Hepatocyte (in vitro differentiated cells): ENCODE results near the gene ADAMTS2. TPM values are rescaled to one million over a fixed set of nuclear protein-coding genes. Genes with fewer than 3 reads are reported as not detected.

Experiments used
- DNase-seq: peaks from one replicate; pipeline ENCODE4 v3.0.0-alpha.2; 2016; ENCODE audit warnings: low spot score
- H2AFZ ChIP-seq: fragments of 200-600 bp; sonication (generic); 2 replicates; pipeline ENCODE4 v1.6.0; 2016; ENCODE audit warnings: antibody characterized with exemption, mild to moderate bottlenecking
- H3K27ac ChIP-seq: fragments of 200-600 bp; sonication (generic); 2 replicates; pipeline ENCODE4 v1.5.1; 2016; ENCODE audit warnings: mild to moderate bottlenecking
- H3K27me3 ChIP-seq: fragments of 200-600 bp; sonication (generic); 2 replicates; pipeline ENCODE4 v1.6.1; 2016
- H3K36me3 ChIP-seq: fragments of 200-600 bp; sonication (generic); replicated peaks from 2 replicates; pipeline ENCODE4 v1.5.1; 2016; ENCODE audit warnings: low read depth; ENCODE audit not compliant: insufficient read depth
- H3K4me1 ChIP-seq: fragments of 200-600 bp; sonication (generic); 2 replicates; pipeline ENCODE4 v1.5.1; 2016; ENCODE audit warnings: mild to moderate bottlenecking, moderate library complexity; ENCODE audit not compliant: insufficient read depth
- H3K4me2 ChIP-seq: fragments of 200-600 bp; sonication (generic); 2 replicates; pipeline ENCODE4 v1.6.0; 2016
- H3K4me3 ChIP-seq: fragments of 200-600 bp; sonication (generic); 2 replicates; pipeline ENCODE4 v1.5.1; 2016; ENCODE audit warnings: mild to moderate bottlenecking
- H3K79me2 ChIP-seq: fragments of 200-600 bp; sonication (generic); 2 replicates; pipeline ENCODE4 v1.6.0; 2017; ENCODE audit warnings: mild to moderate bottlenecking
- H3K9me2 ChIP-seq: fragments of 200-600 bp; sonication (generic); replicated peaks from 2 replicates; pipeline ENCODE4 v1.6.0; 2017; ENCODE audit warnings: mild to moderate bottlenecking; ENCODE audit not compliant: insufficient read depth
- H3K9me3 ChIP-seq: fragments of 200-600 bp; sonication (generic); 2 replicates; pipeline ENCODE4 v1.5.1; 2016; ENCODE audit warnings: low read depth, mild to moderate bottlenecking
- H4K20me1 ChIP-seq: fragments of 200-600 bp; sonication (generic); 2 replicates; pipeline ENCODE4 v1.6.0; 2016; ENCODE audit warnings: mild to moderate bottlenecking; ENCODE audit not compliant: insufficient read depth, poor library complexity, severe bottlenecking
- EZH2 ChIP-seq: fragments of 200-600 bp; sonication (generic); IDR thresholded peaks from 2 replicates; pipeline ENCODE4 v1.6.1; 2016; ENCODE audit warnings: antibody characterized with exemption, mild to moderate bottlenecking, borderline replicate concordance
- EZH2phosphoT487 ChIP-seq: fragments of 200-600 bp; sonication (generic); IDR thresholded peaks from one replicate; pipeline ENCODE4 v1.6.1; 2018; ENCODE audit warnings: antibody characterized with exemption, mild to moderate bottlenecking, low read depth, moderate library complexity; ENCODE audit not compliant: unreplicated experiment, severe bottlenecking
- WGBS: methylation state at CpG from one replicate; pipeline ENCODE4 v1.1.6; 2016; ENCODE audit warnings: low lambda C conversion rate; ENCODE audit errors: missing lambda C conversion rate; 5-methylcytosine and 5-hydroxymethylcytosine counted together
- polyA plus RNA-seq: library from polyadenylated mRNA; unstranded; fragments of >200 nt; fragmentation: Nextera tagmentation; extraction: Ambion mirVana; gene quantifications from 2 replicates; pipeline ENCODE4 v1.2.1, GENCODE V29; 2016
- total RNA-seq: library from RNA; depleted of rRNA; stranded (reverse); fragments of >200 nt; gene quantifications from 2 replicates; pipeline ENCODE4 v1.2.3, GENCODE V29; 2014
- TF ChIP-seq, protein P1 (sequence below): fragments of 200-600 bp; sonication (generic); IDR thresholded peaks from 2 replicates; pipeline ENCODE4 v1.5.1; 2016; ENCODE audit warnings: antibody characterized with exemption, mild to moderate bottlenecking; ENCODE audit not compliant: poor library complexity

The ADAMTS2 gene
- total and polyA plus RNA-seq, 2 experiments from 2014 or later, result 55.4 to 78.8 TPM

DNA sequence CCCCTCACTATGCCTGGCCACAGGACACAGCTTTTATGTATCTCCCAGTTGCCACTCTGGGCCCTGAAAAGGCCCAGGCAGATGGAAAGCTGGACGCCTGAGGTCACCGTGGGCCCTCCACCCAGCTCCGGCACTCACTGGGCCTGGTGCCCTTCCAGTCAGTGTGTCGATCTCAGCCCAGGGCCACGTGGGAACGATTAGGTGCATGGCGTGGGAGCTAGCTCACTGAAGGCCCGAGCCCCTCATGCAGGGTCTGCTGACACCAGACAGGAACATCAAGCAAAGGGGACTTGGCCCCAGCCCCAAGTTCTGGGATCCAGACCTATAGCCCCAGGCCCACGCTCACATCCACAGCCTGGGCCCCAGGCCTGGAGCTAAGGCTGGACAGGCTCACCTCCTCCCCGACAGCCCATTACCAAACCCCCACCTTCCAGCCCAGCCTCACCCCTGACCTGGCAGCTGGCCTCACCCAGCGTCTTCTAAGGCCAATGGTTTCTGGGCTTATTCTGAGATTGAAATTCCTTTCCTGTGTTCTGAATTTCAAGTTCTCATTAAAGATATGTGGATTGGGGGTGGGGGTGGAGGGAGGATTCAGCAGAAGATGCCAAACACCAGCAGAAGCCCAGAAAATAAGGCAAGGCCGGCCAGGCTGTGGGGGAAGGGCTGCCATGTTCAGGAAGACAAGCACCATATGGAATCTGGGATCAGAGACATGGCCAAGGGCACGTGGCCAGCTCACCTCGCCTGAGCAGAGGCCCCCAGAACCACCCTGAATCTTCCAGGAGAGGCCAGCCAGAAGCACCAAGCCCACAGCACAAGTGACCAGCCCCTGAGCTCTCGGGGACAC, 74.5 kb downstream of the ADAMTS2 start:
- H3K27ac ChIP-seq, result peak overlapping the region; percentile 62
- H4K20me1 ChIP-seq, result no peaks in the 10 kb centered on the region
- no peaks in the 10 kb centered on the region for H3K36me3 ChIP-seq
- no peak overlapping the region for H2AFZ ChIP-seq
- TF ChIP-seq EZH2phosphoT487, result no peak
- TF ChIP-seq, protein P1, sequence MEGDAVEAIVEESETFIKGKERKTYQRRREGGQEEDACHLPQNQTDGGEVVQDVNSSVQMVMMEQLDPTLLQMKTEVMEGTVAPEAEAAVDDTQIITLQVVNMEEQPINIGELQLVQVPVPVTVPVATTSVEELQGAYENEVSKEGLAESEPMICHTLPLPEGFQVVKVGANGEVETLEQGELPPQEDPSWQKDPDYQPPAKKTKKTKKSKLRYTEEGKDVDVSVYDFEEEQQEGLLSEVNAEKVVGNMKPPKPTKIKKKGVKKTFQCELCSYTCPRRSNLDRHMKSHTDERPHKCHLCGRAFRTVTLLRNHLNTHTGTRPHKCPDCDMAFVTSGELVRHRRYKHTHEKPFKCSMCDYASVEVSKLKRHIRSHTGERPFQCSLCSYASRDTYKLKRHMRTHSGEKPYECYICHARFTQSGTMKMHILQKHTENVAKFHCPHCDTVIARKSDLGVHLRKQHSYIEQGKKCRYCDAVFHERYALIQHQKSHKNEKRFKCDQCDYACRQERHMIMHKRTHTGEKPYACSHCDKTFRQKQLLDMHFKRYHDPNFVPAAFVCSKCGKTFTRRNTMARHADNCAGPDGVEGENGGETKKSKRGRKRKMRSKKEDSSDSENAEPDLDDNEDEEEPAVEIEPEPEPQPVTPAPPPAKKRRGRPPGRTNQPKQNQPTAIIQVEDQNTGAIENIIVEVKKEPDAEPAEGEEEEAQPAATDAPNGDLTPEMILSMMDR, result no peak
- no peak for TF ChIP-seq EZH2
- H3K79me2 ChIP-seq, result peaks cover 2% of the 10 kb centered on the region
- H3K4me2 ChIP-seq, result peak overlapping the region; percentile 16
- no peaks in the 10 kb centered on the region for H3K9me2 ChIP-seq
- no peaks in the 10 kb centered on the region for H3K9me3 ChIP-seq
- 69% methylated on average over 15 of the region's 15 CpGs for WGBS
- peaks cover 49% of the 10 kb centered on the region for H3K4me1 ChIP-seq
- DNase-seq, result no peak
- no peak overlapping the region for H3K4me3 ChIP-seq
- no peaks in the 10 kb centered on the region for H3K27me3 ChIP-seq

- Histone ChIP-seq H3K9me3 (no peaks in the 10 kb centered on the region), H3K4me1 (peaks cover 56% of the 10 kb centered on the region), H3K27ac (peak overlapping the region; percentile 62), H3K36me3 (no peaks in the 10 kb centered on the region), H3K79me2 (peaks cover 2% of the 10 kb centered on the region), H3K4me3 (no peak overlapping the region), H3K9me2 (no peaks in the 10 kb centered on the region), H4K20me1 (no peaks in the 10 kb centered on the region), H3K4me2 (no peak overlapping the region), H3K27me3 (no peaks in the 10 kb centered on the region), H2AFZ (no peak overlapping the region)
- TF ChIP-seq, protein P1, result no peak
- DNase-seq, result no peak
- WGBS, result 74% methylated on average over 13 of the region's 13 CpGs
Observed at GRCh38 chr5:179269781-179270543, 75.3 kb downstream of the ADAMTS2 start.

DNA sequence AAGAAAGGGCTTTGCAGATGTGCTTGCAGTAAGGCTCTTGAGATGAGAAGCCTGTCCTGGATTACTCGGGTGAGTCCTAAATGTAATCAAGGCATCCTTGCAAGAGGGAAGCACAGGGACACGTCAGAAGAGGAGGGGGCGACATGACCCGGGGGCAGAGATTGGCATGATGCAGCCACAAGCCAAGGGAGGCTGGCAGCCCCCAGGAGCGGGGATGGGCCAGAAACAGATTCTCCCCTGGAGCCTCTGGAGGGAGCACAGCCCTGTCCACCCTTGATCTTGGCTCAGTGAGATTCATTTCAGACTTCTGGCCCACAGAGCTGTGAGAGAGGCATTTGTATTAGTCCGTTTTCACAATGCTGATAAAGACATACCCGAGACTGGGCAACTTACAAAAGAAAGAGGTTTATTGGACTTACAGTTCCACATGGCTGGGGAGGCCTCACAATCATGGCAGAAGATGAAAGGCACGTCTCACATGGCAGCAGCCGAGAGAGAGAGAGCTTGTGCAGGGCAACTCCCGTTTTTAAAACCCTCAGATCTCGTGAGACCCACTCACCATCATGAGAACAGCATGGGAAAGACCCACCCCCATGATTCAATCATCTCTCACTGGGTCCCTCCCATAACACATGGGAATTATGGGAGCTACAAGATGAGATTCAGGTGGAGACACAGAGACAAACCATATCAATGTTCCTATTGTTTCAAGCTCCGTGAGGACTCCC, 76.1 kb downstream of the ADAMTS2 start:
- no peaks in the 10 kb centered on the region for H3K9me2 ChIP-seq

More for the DNA sequence above, 76.1 kb downstream of the ADAMTS2 start:
- no peak for DNase-seq
- peaks cover 62% of the 10 kb centered on the region for H3K4me1 ChIP-seq
- H3K4me3 ChIP-seq, result no peak overlapping the region
- H3K79me2 ChIP-seq, result peaks cover 2% of the 10 kb centered on the region
- no peaks in the 10 kb centered on the region for H4K20me1 ChIP-seq
- no peaks in the 10 kb centered on the region for H3K9me3 ChIP-seq
- no peaks in the 10 kb centered on the region for H3K27me3 ChIP-seq
- TF ChIP-seq, protein P1, result no peak
- peak overlapping the region; percentile 43 for H3K27ac ChIP-seq
- no peaks in the 10 kb centered on the region for H3K36me3 ChIP-seq
- WGBS, result 82% methylated on average over 12 of the region's 12 CpGs
- no peak overlapping the region for H3K4me2 ChIP-seq
- H2AFZ ChIP-seq, result no peak overlapping the region
